CD4-positive, alpha-beta T cell treated with Interferon alpha-2 for 1 hour (primary cell): ENCODE measurements around the gene CFAP221.

ENCODE experiments used
- DNase-seq, 2 donors: peaks; one replicate each; pipeline ENCODE4 v3.0.0-alpha.2; 2020 to 2022

Gene CFAP221

DNA sequence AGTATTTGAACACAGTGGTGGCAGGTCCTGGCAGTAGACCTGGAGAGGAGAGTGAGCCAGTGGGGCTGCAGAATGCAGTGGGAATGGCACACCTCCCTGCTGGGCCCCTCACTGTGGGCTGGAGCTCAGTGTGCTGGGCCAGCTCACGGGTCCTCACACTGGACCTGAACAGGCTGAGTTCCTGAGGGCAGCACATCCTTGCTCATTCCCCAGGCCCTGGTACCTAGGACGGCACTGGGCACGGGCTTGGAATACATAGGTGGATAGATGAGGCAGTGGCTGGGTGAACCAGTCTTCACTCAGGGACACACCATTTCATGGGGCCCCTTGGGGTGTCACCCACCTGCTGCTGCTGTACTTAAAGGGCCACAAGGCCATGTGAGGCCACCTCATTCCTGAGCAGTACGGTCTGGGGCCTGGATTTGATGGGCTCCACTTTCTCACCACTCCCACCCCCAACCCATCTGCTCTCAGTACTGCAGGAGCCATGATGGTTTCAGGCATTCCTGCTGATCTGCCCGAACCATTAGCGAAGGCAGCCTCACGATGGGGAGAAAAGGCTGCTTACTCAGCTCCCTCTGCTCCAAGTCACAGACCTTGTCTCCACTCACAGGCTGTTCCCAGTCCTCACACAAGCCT is 138.9 kb downstream of the CFAP221 start:
- no peak for DNase-seq

- no peak for DNase-seq
Observed at GRCh38 chr2:119683713-119684443, 139.6 kb downstream of the CFAP221 start.

DNA sequence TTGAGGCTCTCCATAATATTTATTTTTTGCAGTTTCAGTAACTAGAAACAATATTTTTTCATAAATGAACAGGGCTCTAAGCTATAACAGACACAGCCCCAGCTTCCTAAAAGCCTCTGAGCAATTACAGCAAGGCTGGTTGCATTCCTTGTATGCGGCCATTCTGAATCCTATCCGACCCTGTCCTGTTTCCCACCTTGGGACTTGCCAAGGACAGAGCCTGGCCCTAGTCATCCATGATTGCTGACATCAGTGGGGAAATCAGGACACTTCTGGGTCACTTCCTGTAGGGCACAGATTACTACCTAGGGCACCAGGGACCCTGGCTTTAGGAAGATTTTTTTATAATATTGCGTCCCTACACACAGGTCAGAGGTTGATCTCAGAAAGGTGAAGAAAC is 140.3 kb downstream of the CFAP221 start:
- DNase-seq, result no peak

- no peak for DNase-seq
Observed at GRCh38 chr2:119688616-119689015, 144.4 kb downstream of the CFAP221 start.

GRCh38 chr2:119689218-119689617 is 145.0 kb downstream of the CFAP221 start:
- no peak for DNase-seq

- no peak for DNase-seq
Observed at GRCh38 chr2:119691189-119691588, 146.9 kb downstream of the CFAP221 start.

DNA sequence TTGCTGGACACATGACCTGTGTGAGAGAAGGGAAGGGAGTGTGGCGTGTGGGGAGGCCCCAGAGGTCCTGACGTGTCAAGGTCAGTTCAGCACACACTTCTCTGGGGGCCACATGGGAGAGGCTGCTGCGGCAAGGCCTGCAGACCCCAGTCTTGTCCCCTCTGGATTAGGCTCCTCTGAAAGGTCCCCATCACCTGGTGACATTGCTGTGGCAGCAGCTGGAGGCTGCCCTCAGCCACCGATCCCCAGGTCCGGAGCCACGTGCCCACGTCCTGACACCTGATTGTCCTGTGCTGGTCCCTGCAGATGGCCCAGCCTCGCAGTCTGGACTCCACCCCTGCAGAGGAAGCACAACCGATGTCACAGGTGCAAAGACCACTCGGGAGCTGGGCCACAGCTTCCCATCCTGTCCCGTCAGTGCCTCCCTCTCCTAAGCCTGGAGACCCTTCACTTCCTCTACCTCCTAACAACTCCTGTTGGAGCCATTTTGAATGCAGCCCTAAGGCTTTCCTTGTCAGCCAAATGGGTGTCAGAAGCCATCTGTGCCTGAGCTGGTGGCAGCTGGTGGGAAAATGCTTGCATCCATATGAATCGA is 147.5 kb downstream of the CFAP221 start:
- DNase-seq, result no peak

GRCh38 chr2:119692310-119692709 is 148.1 kb downstream of the CFAP221 start:
- no peak for DNase-seq

DNA sequence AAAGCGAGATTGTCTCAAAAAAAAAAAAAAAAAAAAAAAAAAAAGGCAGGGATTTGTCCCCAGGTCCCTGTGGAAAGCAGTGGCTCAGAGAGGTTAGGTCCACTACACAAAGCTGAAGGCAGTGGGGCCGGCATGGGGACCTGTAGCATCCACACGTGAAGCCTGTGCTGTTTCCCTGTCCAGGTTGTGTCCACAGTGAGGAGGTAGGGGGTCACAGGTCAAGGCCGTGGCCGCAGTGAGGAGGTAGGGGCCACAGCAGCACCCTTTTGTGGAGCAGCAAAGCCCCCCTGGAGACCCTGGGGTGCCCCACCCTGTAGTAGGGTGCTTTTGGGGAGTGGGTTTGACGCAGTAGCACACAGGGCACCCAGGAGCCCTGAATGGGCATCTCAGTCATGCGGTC is 148.7 kb downstream of the CFAP221 start:
- no peak for DNase-seq

DNA sequence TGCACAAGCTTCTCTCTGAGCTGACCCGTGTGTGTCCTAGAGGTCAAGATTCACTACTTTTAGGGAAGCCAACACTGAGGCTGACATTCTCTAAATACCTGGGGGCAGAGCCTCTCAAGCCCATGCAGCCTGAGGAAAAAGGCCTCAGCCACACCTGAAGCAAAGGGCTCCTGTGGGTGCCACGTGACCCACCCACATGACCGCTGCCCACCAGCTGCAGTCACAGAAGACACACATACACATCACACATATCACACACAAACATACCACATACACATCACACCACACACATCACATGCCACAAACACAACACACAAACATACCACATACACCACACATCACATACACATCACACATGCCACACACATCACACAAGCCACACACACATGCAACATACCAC is 149.3 kb downstream of the CFAP221 start:
- DNase-seq, result no peak

GRCh38 chr2:119693967-119694366 is 149.7 kb downstream of the CFAP221 start:
- DNase-seq, result no peak

DNA sequence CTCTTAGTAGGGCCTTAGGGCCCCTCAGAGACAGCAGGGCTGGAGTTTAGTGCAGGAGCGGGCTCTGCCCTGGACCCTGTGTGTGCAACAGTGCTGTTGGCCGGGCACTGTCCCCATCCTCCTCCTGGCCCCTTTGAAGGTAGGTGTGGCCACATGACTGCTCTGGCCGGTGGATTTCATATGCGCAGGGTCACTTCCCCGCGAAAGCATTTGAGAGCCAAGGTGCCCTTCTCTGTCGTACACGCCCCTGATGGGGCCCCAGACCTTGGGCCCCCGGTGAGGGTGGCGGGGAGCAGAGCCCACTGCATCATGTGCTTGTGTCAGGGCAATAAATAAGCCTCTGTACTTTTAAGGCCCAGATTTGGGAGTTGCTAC is 150.2 kb downstream of the CFAP221 start:
- no peak for DNase-seq

- DNase-seq, result peak in 1 of 2 donors; percentile 14
Observed at GRCh38 chr2:119694845-119695521, 150.7 kb downstream of the CFAP221 start.

- DNase-seq, result no peak
Observed at GRCh38 chr2:119696005-119696404, 151.8 kb downstream of the CFAP221 start.

GRCh38 chr2:119696494-119697030 is 152.3 kb downstream of the CFAP221 start:
- DNase-seq, result no peak

- no peak for DNase-seq
Observed at GRCh38 chr2:119697290-119698020, 153.2 kb downstream of the CFAP221 start.

GRCh38 chr2:119698246-119698645 is 154.0 kb downstream of the CFAP221 start:
- no peak for DNase-seq

- DNase-seq, result no peak
Observed at GRCh38 chr2:119699016-119699606, 154.9 kb downstream of the CFAP221 start.

- DNase-seq, result no peak
Observed at GRCh38 chr2:119700866-119701265, 156.6 kb downstream of the CFAP221 start.

DNA sequence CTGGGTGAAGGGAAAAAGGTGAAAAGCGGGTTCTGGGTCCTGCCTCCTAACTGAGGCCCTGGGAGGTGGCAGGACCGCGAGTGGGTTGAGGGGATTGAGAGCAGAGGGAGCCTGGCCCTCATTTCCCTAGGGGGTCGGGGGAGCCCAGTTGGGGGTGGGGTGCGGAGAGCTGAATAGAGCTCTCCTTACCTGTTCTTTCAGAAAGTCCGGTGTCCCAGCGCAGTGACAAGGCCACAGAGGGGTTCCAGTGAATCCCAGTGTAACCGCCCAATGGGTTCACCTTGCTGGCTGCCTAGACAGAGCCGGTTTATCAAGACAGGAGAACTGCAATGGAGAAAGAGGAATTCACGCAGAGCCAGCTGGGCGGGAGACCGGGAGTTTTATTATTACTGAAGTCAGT is 157.1 kb downstream of the CFAP221 start:
- no peak for DNase-seq

DNA sequence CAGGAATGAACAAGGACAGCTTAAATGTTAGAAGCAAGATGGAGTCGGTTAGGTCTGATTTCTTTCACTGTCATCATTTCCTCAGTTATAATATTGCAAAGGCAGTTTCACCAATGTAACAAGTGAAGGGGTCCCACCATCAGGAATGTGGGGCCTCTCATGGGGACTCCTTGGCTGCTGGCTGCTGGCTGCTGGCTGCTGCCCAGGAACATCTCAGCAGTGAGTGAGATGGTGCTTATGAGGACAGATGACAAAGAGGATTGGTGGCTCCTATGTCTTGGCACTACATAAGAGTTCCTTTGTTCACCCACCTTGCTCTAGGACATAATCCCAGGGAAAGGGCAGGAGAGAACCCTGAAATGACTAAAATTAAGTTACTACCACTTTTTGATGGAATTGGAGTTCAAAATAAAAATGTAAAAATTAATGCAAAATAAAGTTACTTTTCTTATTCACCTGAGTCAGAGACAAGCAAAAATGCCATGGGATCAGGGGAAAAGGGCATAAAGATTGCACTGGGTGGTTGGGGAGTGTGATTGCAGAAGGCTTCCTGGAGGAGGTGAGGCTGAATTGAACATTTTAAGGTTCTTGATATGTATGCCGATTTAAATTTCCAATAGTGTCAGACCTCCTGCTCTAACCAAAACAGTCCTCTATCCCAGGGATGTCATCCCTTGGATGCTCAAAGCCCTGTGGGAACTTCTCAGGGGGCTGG is 158.1 kb downstream of the CFAP221 start:
- no peak for DNase-seq
